ENCODE data around the gene KATNBL1.

Gene KATNBL1, protein sequence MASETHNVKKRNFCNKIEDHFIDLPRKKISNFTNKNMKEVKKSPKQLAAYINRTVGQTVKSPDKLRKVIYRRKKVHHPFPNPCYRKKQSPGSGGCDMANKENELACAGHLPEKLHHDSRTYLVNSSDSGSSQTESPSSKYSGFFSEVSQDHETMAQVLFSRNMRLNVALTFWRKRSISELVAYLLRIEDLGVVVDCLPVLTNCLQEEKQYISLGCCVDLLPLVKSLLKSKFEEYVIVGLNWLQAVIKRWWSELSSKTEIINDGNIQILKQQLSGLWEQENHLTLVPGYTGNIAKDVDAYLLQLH

DNA sequence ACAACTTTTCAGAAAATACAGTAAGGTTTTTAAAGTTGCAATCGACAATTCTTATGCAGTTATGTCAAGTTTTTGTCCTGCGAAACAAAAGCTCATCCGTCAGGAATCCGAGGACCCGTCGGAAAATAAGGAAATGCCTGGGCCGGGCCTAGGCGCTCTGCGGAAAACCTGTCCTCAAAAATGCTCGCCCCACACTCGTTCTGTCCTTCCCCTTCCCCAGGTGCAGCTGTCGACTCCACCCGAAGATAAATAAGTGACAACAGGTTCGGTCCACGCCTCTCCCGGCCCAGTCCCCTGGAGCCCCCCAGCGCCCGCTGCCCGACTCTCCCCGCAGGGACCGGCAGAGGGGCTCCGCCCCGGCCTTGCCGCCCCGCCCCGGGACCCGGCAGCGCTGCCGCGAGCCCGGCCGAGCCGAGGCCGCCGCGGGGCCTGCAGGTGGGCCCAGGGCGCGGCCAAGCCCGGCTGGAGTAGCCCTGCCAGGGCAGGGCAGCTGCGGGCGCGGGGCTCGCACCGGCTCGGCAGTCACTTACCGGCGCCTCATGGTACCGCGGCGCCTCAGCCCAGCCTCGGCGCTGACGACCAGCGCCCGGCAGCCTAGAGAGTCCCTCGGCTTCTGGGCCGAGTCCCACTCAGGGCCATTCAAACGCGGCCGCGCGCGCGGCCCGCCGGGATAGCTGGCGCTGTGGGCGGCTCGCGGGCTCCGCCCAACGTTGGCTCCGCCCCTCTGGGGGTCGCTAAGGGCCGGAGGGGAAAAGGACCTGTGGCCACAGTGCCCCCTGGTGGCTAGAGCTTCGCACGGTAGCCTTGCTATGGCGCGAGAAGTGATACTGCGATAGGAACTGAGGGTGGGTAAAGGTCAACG lies at the start of gene KATNBL1:
TSS of gene KATNBL1 (minus strand) at position 676 of the 862 bp plus-strand sequence. CDS start 46,420 bp downstream, outside the sequence.
- peak; percentile 89 for DNase-seq

- DNase-seq, result no peak
Measured at GRCh38 chr15:34259566-34259965, 49.7 kb upstream of the KATNBL1 start.

DNA sequence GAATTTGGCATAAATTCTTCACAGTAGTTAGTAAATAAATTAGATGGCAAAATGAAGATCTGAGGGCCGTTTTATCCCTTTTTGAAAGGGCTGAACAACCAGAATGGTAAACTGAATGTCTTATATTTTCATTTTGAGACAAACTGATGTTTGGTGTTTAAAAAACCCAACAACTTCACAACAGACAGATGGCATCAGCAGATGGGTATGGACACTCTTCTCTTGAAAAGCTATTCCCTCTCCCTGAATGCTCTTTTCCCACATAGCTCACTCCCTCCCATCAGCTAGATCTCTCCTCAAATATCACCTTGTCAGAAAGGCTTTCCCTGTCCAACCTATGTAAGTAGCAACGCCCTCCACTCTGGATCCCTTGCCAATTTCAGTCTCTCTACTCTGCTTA lies 48.3 kb upstream of the KATNBL1 start:
- DNase-seq, result peak; percentile 39

- DNase-seq, result no peak
Measured at GRCh38 chr15:34252545-34252944, 42.6 kb upstream of the KATNBL1 start.

DNA sequence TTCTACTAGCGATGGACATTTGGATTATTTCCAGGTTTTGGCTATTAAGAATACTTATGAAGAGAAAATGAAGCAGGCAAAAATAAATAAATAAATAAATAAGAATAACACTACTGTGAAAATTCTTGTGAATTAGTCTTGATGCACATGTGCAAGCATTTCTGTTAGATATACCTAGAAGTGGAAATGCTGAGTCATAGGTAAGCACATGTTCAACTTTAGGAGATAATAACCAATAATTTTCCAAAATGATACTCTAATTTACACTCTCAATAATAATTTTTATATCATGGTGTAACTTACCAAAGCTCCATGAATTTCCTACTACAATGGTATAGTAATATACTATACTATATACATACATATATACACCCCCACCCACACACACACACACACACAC lies 38.3 kb upstream of the KATNBL1 start:
- DNase-seq, result no peak

DNA sequence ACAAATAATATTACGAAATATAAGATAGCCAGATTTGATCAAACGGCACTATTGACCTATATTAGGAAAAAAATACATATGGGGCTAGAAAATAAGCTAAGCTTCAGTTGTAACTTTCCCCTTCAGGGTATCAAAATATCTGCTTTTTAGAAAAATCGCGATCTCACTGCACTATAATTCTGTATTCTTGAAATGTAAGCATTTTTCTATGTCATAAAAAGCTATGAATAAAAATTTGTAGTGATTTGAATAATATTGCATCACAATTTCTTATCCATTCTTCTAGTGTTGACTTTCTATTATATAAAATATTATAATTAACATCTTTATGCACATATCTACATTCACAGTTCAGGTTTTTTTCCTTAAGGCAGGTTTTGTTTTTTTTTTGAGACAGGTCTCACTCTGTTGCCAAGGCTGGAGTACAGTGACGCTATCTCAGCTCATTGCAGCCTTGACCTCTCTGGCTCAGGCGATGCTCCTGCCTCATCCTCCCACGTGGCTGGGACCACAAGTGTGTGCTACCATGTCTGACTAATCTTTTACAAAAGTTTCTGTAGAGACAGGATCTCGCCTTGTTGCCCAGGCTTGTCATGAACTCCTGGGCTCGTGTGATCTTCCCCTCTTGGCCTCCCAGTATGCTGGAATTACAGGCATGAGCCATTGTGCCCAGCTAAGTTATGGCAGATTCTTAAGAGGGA lies 36.5 kb upstream of the KATNBL1 start:
- DNase-seq, result no peak

GRCh38 chr15:34243226-34243625 lies 33.3 kb upstream of the KATNBL1 start:
- no peak for DNase-seq

- no peak for DNase-seq
Measured at GRCh38 chr15:34242331-34242710, 32.4 kb upstream of the KATNBL1 start.

GRCh38 chr15:34241376-34242330 lies 31.8 kb upstream of the KATNBL1 start:
- DNase-seq, result peak; percentile 37

DNA sequence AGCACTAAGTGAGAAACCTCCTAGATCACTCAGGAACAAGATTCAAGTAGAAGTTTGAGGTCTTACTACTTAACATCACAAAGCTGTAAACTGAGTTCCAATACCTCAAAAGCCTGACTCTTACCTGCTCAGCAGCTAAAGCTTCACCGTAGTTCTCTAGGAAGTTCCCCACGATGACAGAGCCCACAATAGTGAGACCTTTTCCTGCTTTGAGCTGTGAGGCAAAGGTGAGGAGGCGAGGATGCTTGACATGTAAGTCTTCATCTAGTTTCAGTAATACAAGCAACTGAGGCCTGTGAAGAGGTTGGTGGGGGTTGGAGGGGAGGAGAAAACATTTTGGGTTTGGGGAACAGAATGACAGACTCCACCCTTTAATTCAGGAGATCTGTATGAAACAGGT lies 30.6 kb upstream of the KATNBL1 start:
- DNase-seq, result no peak

DNA sequence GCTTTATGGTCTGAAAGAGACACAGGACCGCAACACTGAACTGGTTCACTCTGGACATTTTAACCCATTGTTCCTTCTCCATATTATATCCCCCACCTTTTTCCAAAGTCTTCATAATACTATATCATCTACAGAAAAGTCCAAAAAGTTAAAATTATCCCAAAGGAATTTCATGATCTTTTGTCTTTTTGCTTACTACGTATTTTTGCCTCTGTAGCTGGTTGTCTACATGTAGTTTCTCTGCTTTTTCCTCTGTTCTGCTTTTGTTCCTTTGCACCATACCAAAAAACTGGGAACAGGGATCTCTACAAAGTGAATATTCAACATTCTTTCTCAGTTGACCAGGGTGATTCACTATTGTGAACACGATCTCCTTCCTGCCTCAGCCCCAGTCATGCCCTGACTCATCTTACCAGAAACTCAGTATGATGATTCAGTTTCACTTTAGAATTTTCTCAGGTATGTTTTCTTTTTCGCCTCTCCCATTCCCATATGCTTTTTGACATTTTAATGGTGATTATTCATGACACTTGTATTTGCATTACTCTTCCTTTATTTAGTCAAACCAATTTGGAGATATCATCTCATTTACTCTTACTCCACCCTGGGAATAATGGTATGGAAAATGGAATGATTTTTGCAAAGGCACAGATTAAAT lies 29.4 kb upstream of the KATNBL1 start:
- no peak for DNase-seq

GRCh38 chr15:34233614-34234013 lies 23.7 kb upstream of the KATNBL1 start:
- DNase-seq, result no peak

- DNase-seq, result no peak
Measured at GRCh38 chr15:34223904-34224596, 14.2 kb upstream of the KATNBL1 start.

DNA sequence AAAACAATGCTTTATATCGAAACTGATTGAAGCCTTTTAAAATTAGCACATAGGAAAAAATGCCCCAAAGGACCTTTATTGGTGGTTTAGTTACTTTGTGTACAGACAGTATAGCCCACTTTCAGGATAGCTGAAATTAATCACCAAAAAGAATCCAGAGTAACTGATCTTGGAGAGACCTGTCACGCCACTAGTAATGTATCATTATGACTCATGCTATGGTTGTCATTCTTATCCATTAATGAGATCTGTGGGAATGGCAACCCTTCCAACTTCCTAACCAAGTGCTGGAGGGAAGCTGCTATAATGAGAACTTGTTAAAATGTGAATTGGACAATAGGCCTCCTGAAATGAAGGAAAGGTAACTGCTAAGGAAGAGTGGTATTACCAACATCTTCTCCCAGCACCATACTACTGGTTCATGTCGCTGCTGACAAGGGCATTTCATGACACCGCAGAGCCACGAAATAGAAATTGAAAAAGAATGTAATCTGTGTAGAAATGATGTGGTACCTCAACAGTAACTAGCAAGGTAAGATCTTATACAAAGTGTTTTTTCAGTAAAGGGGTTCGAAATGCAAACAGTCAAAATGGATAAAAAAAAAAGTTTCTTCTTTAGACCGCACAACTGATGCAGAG lies 7.8 kb upstream of the KATNBL1 start:
- no peak for DNase-seq

- no peak for DNase-seq
Measured at GRCh38 chr15:34216527-34217270, 6.8 kb upstream of the KATNBL1 start.

- DNase-seq, result no peak
Measured at GRCh38 chr15:34214135-34214534, 4.2 kb upstream of the KATNBL1 start.

GRCh38 chr15:34213690-34214089 lies 3.8 kb upstream of the KATNBL1 start:
- no peak for DNase-seq

GRCh38 chr15:34206011-34206410 lies 3.9 kb downstream of the KATNBL1 start:
- no peak for DNase-seq

DNA sequence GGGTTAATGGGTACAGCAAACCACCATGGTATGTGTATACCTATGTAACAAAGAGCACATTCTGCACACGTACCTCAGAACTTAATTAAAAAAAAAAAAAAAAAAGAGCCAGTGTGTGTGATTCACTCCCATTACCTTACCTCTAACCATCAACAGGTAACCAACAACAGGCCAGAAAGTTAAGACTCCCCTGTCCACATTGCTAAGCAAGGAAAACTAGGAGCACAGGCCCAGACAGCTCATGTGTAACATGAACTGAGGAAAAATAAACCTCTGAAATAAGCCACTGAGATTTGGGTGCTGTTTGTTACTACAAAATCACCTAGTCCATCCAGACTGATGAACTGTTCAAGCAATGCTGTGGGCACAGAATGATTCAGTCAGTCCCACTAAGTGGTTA lies 6.0 kb downstream of the KATNBL1 start:
- no peak for DNase-seq

DNA sequence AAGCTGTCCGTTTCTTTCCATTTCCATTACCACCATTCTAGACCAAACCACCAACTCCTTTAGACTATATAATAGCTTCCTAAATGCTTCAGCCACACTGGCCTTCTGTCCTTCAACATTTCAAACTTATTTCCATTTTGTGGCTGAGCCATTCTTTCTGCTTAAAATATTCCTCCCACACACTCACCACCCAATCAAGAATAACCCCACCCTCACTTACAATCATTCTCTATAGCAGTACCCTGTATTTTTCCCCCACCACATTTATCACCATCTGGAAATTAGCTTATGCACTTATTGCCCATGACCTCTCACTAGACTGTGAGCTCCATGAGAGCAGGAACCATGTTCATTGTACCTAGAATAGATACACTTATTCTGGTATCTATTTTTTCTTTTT lies 6.6 kb downstream of the KATNBL1 start:
- DNase-seq, result no peak
